Mesenchymal stem cell (in vitro differentiated cells and primary cell): ENCODE data around the gene DKC1.

Experiments used
- DNase-seq: peaks from one replicate; pipeline ENCODE4 v3.0.0-alpha.2; 2013
- H2AFZ ChIP-seq: one replicate; pipeline ENCODE4 v1.6.1; 2013; ENCODE audit warnings: low read depth, mild to moderate bottlenecking, control low read depth, inconsistent platforms, low read length, moderate library complexity
- H2AK5ac ChIP-seq: 2 replicates; pipeline ENCODE4 v1.6.1; 2013; ENCODE audit warnings: low read length, moderate library complexity, mild to moderate bottlenecking, inconsistent platforms; ENCODE audit not compliant: severe bottlenecking
- H2BK120ac ChIP-seq: one replicate; pipeline ENCODE4 v1.6.1; 2013; ENCODE audit warnings: low read depth, mild to moderate bottlenecking, inconsistent platforms, low read length, moderate library complexity
- H2BK12ac ChIP-seq, 2 experiments: one replicate each; pipeline ENCODE4 v1.6.1; 2013; ENCODE audit warnings: inconsistent platforms in 2 of 2, low read length in 2 of 2, mild to moderate bottlenecking in 2 of 2, moderate library complexity in 2 of 2, control low read depth in 1 of 2
- H2BK15ac ChIP-seq: one replicate; pipeline ENCODE4 v1.6.1; 2013; ENCODE audit warnings: mild to moderate bottlenecking, low read depth, inconsistent platforms; ENCODE audit not compliant: poor library complexity, severe bottlenecking
- H2BK5ac ChIP-seq: 2 replicates; pipeline ENCODE4 v1.6.1; 2013; ENCODE audit warnings: low read depth, mild to moderate bottlenecking, low read length, control low read depth, inconsistent platforms; ENCODE audit not compliant: poor library complexity, severe bottlenecking
- H3K14ac ChIP-seq, 2 experiments: one replicate each; pipeline ENCODE4 v1.6.1; 2013; ENCODE audit warnings: inconsistent platforms in 2 of 2, low read length in 2 of 2, control low read depth in 1 of 2, mild to moderate bottlenecking in 1 of 2, moderate library complexity in 1 of 2
- H3K18ac ChIP-seq, 2 experiments: one replicate each; pipeline ENCODE4 v1.6.1; 2013; ENCODE audit warnings: inconsistent platforms in 2 of 2, low read length in 2 of 2, control low read depth in 1 of 2, low read depth in 1 of 2, mild to moderate bottlenecking in 1 of 2
- H3K23ac ChIP-seq, 2 experiments: one replicate each; pipeline ENCODE4 v1.6.1; 2013; ENCODE audit warnings: inconsistent platforms in 2 of 2, low read length in 2 of 2, mild to moderate bottlenecking in 2 of 2, moderate library complexity in 2 of 2, control low read depth in 1 of 2
- H3K27ac ChIP-seq: 2 replicates; pipeline ENCODE4 v1.5.1; 2013; ENCODE audit warnings: mild to moderate bottlenecking, moderate library complexity, low read length, control low read depth, inconsistent platforms; ENCODE audit not compliant: poor library complexity, severe bottlenecking
- H3K27me3 ChIP-seq, 2 experiments: 2 replicates each; pipeline versions ENCODE4 v1.6.1 to v1.7.0; 2013; ENCODE audit warnings: low read length in 2 of 2, mild to moderate bottlenecking in 2 of 2, moderate library complexity in 2 of 2, control low read depth in 1 of 2, inconsistent platforms in 1 of 2; ENCODE audit not compliant: control insufficient read depth in 1 of 2, insufficient read depth in 1 of 2
- H3K36me3 ChIP-seq, 2 experiments: 2 replicates each; pipeline versions ENCODE4 v1.6.1 to v1.7.0; 2013; ENCODE audit warnings: low read length in 2 of 2, control low read depth in 1 of 2, inconsistent platforms in 1 of 2, low read depth in 1 of 2, mild to moderate bottlenecking in 1 of 2; ENCODE audit not compliant: insufficient read depth in 2 of 2, control insufficient read depth in 1 of 2
- H3K4ac ChIP-seq, 2 experiments: one replicate each; pipeline ENCODE4 v1.6.1; 2013; ENCODE audit warnings: inconsistent platforms in 2 of 2, low read length in 2 of 2, mild to moderate bottlenecking in 2 of 2, moderate library complexity in 2 of 2, control low read depth in 1 of 2, low read depth in 1 of 2
- H3K4me1 ChIP-seq: 2 replicates; pipeline ENCODE4 v1.6.1; 2013; ENCODE audit warnings: low read depth, low read length, control low read depth; ENCODE audit not compliant: control insufficient read depth, insufficient read depth
- H3K4me2 ChIP-seq: 2 replicates; pipeline ENCODE4 v1.6.1; 2013; ENCODE audit warnings: low read length, mild to moderate bottlenecking, inconsistent platforms; ENCODE audit not compliant: poor library complexity, severe bottlenecking
- H3K4me3 ChIP-seq, 2 experiments: 2 replicates each; pipeline versions ENCODE4 v1.5.1 to v1.7.0; 2013; ENCODE audit warnings: low read length in 2 of 2, mild to moderate bottlenecking in 2 of 2, control low read depth in 1 of 2, low read depth in 1 of 2; ENCODE audit not compliant: insufficient read depth in 1 of 2
- H3K79me1 ChIP-seq: replicated peaks from 2 replicates; pipeline ENCODE4 v1.6.1; 2013; ENCODE audit warnings: mild to moderate bottlenecking, control low read depth, low read length, inconsistent platforms; ENCODE audit not compliant: poor library complexity, severe bottlenecking
- H3K9ac ChIP-seq: 2 replicates; pipeline ENCODE4 v1.7.0; 2013; ENCODE audit warnings: mild to moderate bottlenecking, low read length, moderate library complexity
- H3K9me3 ChIP-seq: 2 replicates; pipeline ENCODE4 v1.7.0; 2013; ENCODE audit warnings: mild to moderate bottlenecking, low read length; ENCODE audit not compliant: control insufficient read depth
- H4K8ac ChIP-seq: one replicate; pipeline ENCODE4 v1.6.1; 2013; ENCODE audit warnings: inconsistent platforms, mild to moderate bottlenecking, low read length, moderate library complexity
- H4K91ac ChIP-seq: one replicate; pipeline ENCODE4 v1.6.1; 2013; ENCODE audit warnings: mild to moderate bottlenecking, low read length, inconsistent platforms
- WGBS: methylation state at CpG from one replicate; pipeline ENCODE4 v1.1.7; 2013; ENCODE audit warnings: mixed read lengths; 5-methylcytosine and 5-hydroxymethylcytosine counted together

The DKC1 gene

GRCh38 chrX:154818916-154819770 lies 56.5 kb downstream of the DKC1 start:
- Histone ChIP-seq H3K27me3 (no peaks in the 10 kb centered on the region), H3K4me1 (no peaks in the 10 kb centered on the region), H3K14ac (no peak overlapping the region), H2AFZ (no peak overlapping the region), H2BK15ac (no peak overlapping the region), H3K23ac (no peak overlapping the region), H3K9me3 (no peaks in the 10 kb centered on the region), H3K4ac (no peak overlapping the region), H4K91ac (no peak overlapping the region), H3K36me3 (no peaks in the 10 kb centered on the region), H2BK5ac (no peak overlapping the region), H3K79me1 (no peaks in the 10 kb centered on the region), H2BK120ac (no peak overlapping the region), H4K8ac (no peak overlapping the region), H2AK5ac (no peak overlapping the region), H3K4me3 (no peak overlapping the region), H3K27ac (no peak overlapping the region), H3K4me2 (no peak overlapping the region), H2BK12ac (no peak overlapping the region), H3K9ac (no peak overlapping the region), H3K18ac (no peak overlapping the region)
- 83% methylated on average over 10 of the region's 11 CpGs for WGBS
- no peak for DNase-seq

DNA sequence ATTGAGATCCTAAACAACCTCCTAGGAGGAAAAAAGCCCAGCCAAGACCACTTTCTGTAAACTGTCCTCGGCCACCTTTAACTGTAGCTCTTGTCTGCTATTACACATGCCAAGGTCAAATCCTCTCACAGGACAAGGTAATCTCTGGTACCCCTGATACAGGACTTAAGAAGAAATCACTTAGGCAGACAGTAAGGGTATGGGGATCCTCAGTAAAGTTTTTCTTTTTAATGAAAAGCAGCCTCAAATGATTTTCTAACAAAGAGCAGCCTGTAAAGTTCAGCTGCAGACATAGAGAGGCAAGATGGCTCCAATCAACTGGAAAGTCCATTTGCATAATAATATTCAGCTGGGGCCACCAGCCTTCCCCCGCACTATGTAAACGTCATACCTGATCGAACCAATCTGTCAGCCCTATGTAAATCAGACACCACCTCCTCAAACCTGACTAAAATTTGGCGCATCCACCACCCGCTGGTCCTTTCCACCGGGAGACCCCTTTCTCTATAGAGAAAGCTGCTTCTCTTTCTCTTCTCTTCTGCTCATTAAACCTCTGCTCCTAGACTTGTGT lies 57.2 kb downstream of the DKC1 start:
- H3K4me1 ChIP-seq, result no peaks in the 10 kb centered on the region
- no peak overlapping the region for H3K4me3 ChIP-seq
- no peak overlapping the region for H2AK5ac ChIP-seq
- H3K9ac ChIP-seq, result no peak overlapping the region
- no peak overlapping the region for H4K8ac ChIP-seq
- H3K18ac ChIP-seq, result no peak overlapping the region
- 89% methylated on average over 6 of the region's 7 CpGs for WGBS
- H2AFZ ChIP-seq, result no peak overlapping the region
- H2BK15ac ChIP-seq, result no peak overlapping the region
- no peak overlapping the region for H4K91ac ChIP-seq
- H3K27me3 ChIP-seq, result no peaks in the 10 kb centered on the region
- no peak overlapping the region for H3K4me2 ChIP-seq
- no peaks in the 10 kb centered on the region for H3K36me3 ChIP-seq
- H2BK120ac ChIP-seq, result no peak overlapping the region
- no peak overlapping the region for H3K23ac ChIP-seq
- no peaks in the 10 kb centered on the region for H3K79me1 ChIP-seq
- H3K14ac ChIP-seq, result no peak overlapping the region
- H3K4ac ChIP-seq, result no peak overlapping the region
- H3K27ac ChIP-seq, result no peak overlapping the region
- H3K9me3 ChIP-seq, result no peaks in the 10 kb centered on the region
- H2BK5ac ChIP-seq, result no peak overlapping the region
- no peak for DNase-seq
- H2BK12ac ChIP-seq, result no peak overlapping the region

GRCh38 chrX:154821523-154821922 lies 58.9 kb downstream of the DKC1 start:
- Histone ChIP-seq H2AK5ac (no peak overlapping the region), H4K91ac (no peak overlapping the region), H3K4ac (no peak overlapping the region), H3K4me2 (no peak overlapping the region), H2BK15ac (no peak overlapping the region), H3K14ac (no peak overlapping the region), H3K36me3 (no peaks in the 10 kb centered on the region), H2BK12ac (no peak overlapping the region), H3K23ac (no peak overlapping the region), H3K18ac (no peak overlapping the region), H3K9me3 (no peaks in the 10 kb centered on the region), H2BK120ac (no peak overlapping the region), H3K27me3 (no peaks in the 10 kb centered on the region), H2AFZ (no peak overlapping the region), H2BK5ac (no peak overlapping the region), H3K9ac (no peak overlapping the region), H3K4me1 (no peaks in the 10 kb centered on the region), H3K4me3 (no peak overlapping the region), H3K79me1 (no peaks in the 10 kb centered on the region), H3K27ac (no peak overlapping the region), H4K8ac (no peak overlapping the region)
- DNase-seq, result no peak

DNA sequence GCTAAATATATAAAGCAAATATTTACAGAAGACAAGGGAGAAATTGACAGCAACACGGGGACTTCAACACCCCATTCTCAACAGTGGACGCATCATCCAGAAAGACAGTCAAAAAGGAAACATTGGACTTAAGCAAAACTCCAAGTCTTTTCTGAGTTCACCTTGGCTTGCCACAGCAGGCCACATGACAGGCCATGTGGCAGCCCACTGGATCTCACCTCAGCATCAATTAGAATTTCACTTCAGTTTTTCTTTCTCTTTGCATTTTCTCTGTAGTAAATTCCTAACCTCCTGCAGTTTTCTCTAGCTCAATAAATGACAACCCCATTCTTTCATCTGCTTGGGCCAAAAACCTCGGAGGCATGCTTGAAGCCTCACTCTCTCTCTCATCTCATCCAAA lies 59.4 kb downstream of the DKC1 start:
- H4K91ac ChIP-seq, result no peak overlapping the region
- no peak overlapping the region for H3K27ac ChIP-seq
- no peak overlapping the region for H3K4me3 ChIP-seq
- no peak for DNase-seq
- H2BK120ac ChIP-seq, result no peak overlapping the region
- no peaks in the 10 kb centered on the region for H3K36me3 ChIP-seq
- H4K8ac ChIP-seq, result no peak overlapping the region
- H3K4me2 ChIP-seq, result no peak overlapping the region
- no peaks in the 10 kb centered on the region for H3K79me1 ChIP-seq
- H3K4me1 ChIP-seq, result no peaks in the 10 kb centered on the region
- H2AK5ac ChIP-seq, result no peak overlapping the region
- no peak overlapping the region for H3K9ac ChIP-seq
- no peak overlapping the region for H2BK15ac ChIP-seq
- no peak overlapping the region for H3K18ac ChIP-seq
- no peaks in the 10 kb centered on the region for H3K9me3 ChIP-seq
- no peak overlapping the region for H3K14ac ChIP-seq
- H3K23ac ChIP-seq, result no peak overlapping the region
- H2BK5ac ChIP-seq, result no peak overlapping the region
- no peak overlapping the region for H2AFZ ChIP-seq
- H3K27me3 ChIP-seq, result no peaks in the 10 kb centered on the region
- H2BK12ac ChIP-seq, result no peak overlapping the region
- WGBS, result 50% methylated on average over 3 of the region's 3 CpGs
- no peak overlapping the region for H3K4ac ChIP-seq
